ENCODE measurements around the gene OLFM1. TPM values are rescaled to one million over a fixed set of nuclear protein-coding genes. Genes with fewer than 3 reads are reported as not detected.

OLFM1 gene
- total and polyA plus RNA-seq, 2 donors (not counting 1 experiment from before 2014, with no cell fraction given) = 0.07 TPM; not detected in 1

DNA sequence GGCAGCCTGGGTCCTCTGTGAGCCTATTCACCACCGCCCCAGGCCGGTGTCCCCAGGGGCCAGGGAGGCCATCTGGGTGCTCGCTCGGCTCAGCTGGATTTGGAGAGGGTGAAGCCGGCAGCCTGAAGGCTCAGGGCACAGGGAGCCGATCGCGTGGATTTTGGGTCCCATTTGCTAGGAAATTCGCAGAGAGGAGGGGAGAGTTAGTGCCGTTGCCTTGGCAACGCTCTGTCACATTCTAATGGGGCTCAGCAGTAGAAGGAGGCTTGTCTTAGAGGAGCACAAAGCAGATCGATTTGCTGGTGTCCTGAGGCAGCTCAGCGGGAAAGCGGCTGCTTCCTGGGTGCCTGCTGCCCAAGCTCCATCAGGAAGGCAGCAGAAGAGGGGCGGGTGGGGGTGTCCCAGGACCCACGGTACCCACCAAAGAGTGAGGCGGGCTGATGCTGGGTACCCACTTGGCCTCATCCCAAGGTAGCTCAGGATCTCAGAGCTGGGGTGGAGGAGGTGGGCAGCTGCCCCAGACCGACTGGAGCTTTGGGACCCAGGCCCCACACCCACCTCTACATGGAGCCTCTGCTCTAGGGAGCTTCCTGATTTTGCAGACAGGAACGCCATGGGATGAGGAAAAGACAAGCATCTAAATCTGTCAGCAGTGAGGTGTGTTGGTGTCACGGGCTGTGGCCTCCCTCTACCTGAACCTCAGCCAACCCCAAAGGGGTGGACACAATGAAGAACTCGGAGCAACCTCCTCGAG, 17.1 kb upstream of the OLFM1 start:
- H3K27me3 ChIP-seq (replicated peaks in 1 of 4; ENCODE audit: control extremely low read depth in 1 of 4, control insufficient read depth in 3 of 4, insufficient read depth in 4 of 4, low read length in 3 of 4) = peaks cover 0 to 15% (median 0%) of the 10 kb centered on the region in 4 experiments
- H3K4me3 ChIP-seq (ENCODE audit: control extremely low read depth in 1 of 5, extremely low read depth in 1 of 5, insufficient read depth in 1 of 5, low read depth in 2 of 5, low read length in 4 of 5) = no peak overlapping the region
- H3K27ac ChIP-seq (ENCODE audit: low read length in 2 of 2) = no peak overlapping the region
- no peaks in the 10 kb centered on the region for H3K79me2 ChIP-seq (ENCODE audit: control insufficient read depth, insufficient read depth, low read length)
- no peak overlapping the region for H2AFZ ChIP-seq (ENCODE audit: insufficient read depth, low read depth, low read length, poor library complexity, severe bottlenecking)
- ChIA-PET POLR2A (no interaction called here), CTCF (no interaction called here)
- H3K9me3 Mint-ChIP-seq (ENCODE audit: insufficient read depth) = no peaks in the 10 kb centered on the region
- no peak for TF ChIP-seq EZH2 (IDR thresholded peaks at IDR 0.05; ENCODE audit: borderline replicate concordance, insufficient read depth, low read depth, low read length, poor library complexity, severe bottlenecking)
- TF ChIP-seq, protein P1, sequence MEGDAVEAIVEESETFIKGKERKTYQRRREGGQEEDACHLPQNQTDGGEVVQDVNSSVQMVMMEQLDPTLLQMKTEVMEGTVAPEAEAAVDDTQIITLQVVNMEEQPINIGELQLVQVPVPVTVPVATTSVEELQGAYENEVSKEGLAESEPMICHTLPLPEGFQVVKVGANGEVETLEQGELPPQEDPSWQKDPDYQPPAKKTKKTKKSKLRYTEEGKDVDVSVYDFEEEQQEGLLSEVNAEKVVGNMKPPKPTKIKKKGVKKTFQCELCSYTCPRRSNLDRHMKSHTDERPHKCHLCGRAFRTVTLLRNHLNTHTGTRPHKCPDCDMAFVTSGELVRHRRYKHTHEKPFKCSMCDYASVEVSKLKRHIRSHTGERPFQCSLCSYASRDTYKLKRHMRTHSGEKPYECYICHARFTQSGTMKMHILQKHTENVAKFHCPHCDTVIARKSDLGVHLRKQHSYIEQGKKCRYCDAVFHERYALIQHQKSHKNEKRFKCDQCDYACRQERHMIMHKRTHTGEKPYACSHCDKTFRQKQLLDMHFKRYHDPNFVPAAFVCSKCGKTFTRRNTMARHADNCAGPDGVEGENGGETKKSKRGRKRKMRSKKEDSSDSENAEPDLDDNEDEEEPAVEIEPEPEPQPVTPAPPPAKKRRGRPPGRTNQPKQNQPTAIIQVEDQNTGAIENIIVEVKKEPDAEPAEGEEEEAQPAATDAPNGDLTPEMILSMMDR (IDR thresholded peaks at IDR 0.05) = no peak
- no peak overlapping the region for H3K4me2 ChIP-seq (replicated peaks; ENCODE audit: low read depth, low read length, poor library complexity, severe bottlenecking)
- no peak overlapping the region for H3K4me3 Mint-ChIP-seq
- no peaks in the 10 kb centered on the region for H3K4me1 Mint-ChIP-seq
- intact Hi-C loops (cut with micrococcal nuclease) = no loop called here
- no peak for ATAC-seq (ENCODE audit: low read depth)
- peaks cover 32% of the 10 kb centered on the region for H3K27me3 Mint-ChIP-seq
- no peak overlapping the region for H3K9ac ChIP-seq (ENCODE audit: low read length)
- peaks cover 0 to 3% (median 0%) of the 10 kb centered on the region in 3 donors for H3K9me3 ChIP-seq (ENCODE audit: control extremely low read depth in 1 of 3, control insufficient read depth in 2 of 3, insufficient read depth in 1 of 3, low read length in 2 of 3)
- DNase-seq = no peak
- WGBS (ENCODE audit: insufficient coverage) = 50% methylated on average over 19 of the region's 22 CpGs
- H4K20me1 ChIP-seq (ENCODE audit: control insufficient read depth, insufficient read depth, low read length, poor library complexity, severe bottlenecking) = no peaks in the 10 kb centered on the region
- H3K36me3 ChIP-seq (replicated peaks in 1 of 2; ENCODE audit: control extremely low read depth in 1 of 2, control insufficient read depth in 1 of 2, extremely low read depth in 1 of 2, insufficient read depth in 2 of 2, low read length in 1 of 2) = no peaks in the 10 kb centered on the region
- H3K27ac Mint-ChIP-seq = no peak overlapping the region
- H3K4me1 ChIP-seq (ENCODE audit: control insufficient read depth in 2 of 2, insufficient read depth in 2 of 2, low read length in 2 of 2) = no peaks in the 10 kb centered on the region

- H3K4me2 ChIP-seq (replicated peaks; ENCODE audit: low read depth, low read length, poor library complexity, severe bottlenecking) = no peak overlapping the region
- H3K9ac ChIP-seq (ENCODE audit: low read length) = no peak overlapping the region
- no peaks in the 10 kb centered on the region for H4K20me1 ChIP-seq (ENCODE audit: control insufficient read depth, insufficient read depth, low read length, poor library complexity, severe bottlenecking)
- Mint-ChIP-seq H3K27me3 (peaks cover 28% of the 10 kb centered on the region), H3K27ac (no peak overlapping the region), H3K4me3 (no peak overlapping the region), H3K9me3 (ENCODE audit: insufficient read depth) (no peaks in the 10 kb centered on the region), H3K4me1 (no peaks in the 10 kb centered on the region)
- ATAC-seq (ENCODE audit: low read depth) = no peak
- POLR2A ChIA-PET = no interaction called here
- intact Hi-C loops (cut with micrococcal nuclease) = no loop called here
- no peak for TF ChIP-seq EZH2 (IDR thresholded peaks at IDR 0.05; ENCODE audit: borderline replicate concordance, insufficient read depth, low read depth, low read length, poor library complexity, severe bottlenecking)
- TF ChIP-seq, protein P1 (IDR thresholded peaks at IDR 0.05) = no peak
- peaks cover 0 to under 1% (median 0%) of the 10 kb centered on the region in 3 donors for H3K9me3 ChIP-seq (ENCODE audit: control extremely low read depth in 1 of 3, control insufficient read depth in 2 of 3, insufficient read depth in 1 of 3, low read length in 2 of 3)
- DNase-seq = no peak
- CTCF ChIA-PET = no interaction called here
- no peaks in the 10 kb centered on the region for H3K79me2 ChIP-seq (ENCODE audit: control insufficient read depth, insufficient read depth, low read length)
- WGBS (ENCODE audit: insufficient coverage) = 86% methylated on average over 10 of the region's 16 CpGs
- H3K4me3 ChIP-seq (ENCODE audit: control extremely low read depth in 1 of 5, extremely low read depth in 1 of 5, insufficient read depth in 1 of 5, low read depth in 2 of 5, low read length in 4 of 5) = no peak overlapping the region
- H3K4me1 ChIP-seq (ENCODE audit: control insufficient read depth in 2 of 2, insufficient read depth in 2 of 2, low read length in 2 of 2) = no peaks in the 10 kb centered on the region
- H3K27ac ChIP-seq (ENCODE audit: low read length in 2 of 2) = no peak overlapping the region
- H3K27me3 ChIP-seq (replicated peaks in 1 of 4; ENCODE audit: control extremely low read depth in 1 of 4, control insufficient read depth in 3 of 4, insufficient read depth in 4 of 4, low read length in 3 of 4) = peaks cover 0 to 13% (median 0%) of the 10 kb centered on the region in 4 experiments
- no peaks in the 10 kb centered on the region for H3K36me3 ChIP-seq (replicated peaks in 1 of 2; ENCODE audit: control extremely low read depth in 1 of 2, control insufficient read depth in 1 of 2, extremely low read depth in 1 of 2, insufficient read depth in 2 of 2, low read length in 1 of 2)
- no peak overlapping the region for H2AFZ ChIP-seq (ENCODE audit: insufficient read depth, low read depth, low read length, poor library complexity, severe bottlenecking)
Measured at GRCh38 chr9:135070964-135071735, 16.3 kb upstream of the OLFM1 start.
